Measurements from ENCODE around the gene PDCL2. TPM values are rescaled to one million over a fixed set of nuclear protein-coding genes. Genes with fewer than 3 reads are reported as not detected.

Gene PDCL2
- total and polyA plus RNA-seq, 9 of the 15 experiments (the other 6 are each of a cell fraction or from before 2014, with no cell fraction given): 0.62 to 2.5 (median 1.2) TPM

- TF ChIP-seq ZHX1 (conservative IDR thresholded peaks at IDR 0.05; ENCODE audit: low read length) (no peak), CBX8 (IDR thresholded peaks at IDR 0.05; ENCODE audit: borderline replicate concordance, extremely low read depth, low read depth, low read length, poor library complexity, severe bottlenecking) (no peak), BMI1 (IDR thresholded peaks at IDR 0.05; ENCODE audit: low read length) (no peak), KLF1 (tag; IDR thresholded peaks at IDR 0.05) (no peak), ELF4 (CRISPR knock-in tag; IDR thresholded peaks at IDR 0.05) (no peak), ZNF408 (CRISPR knock-in tag; IDR thresholded peaks at IDR 0.05; ENCODE audit: low read depth) (no peak), XRCC4 (IDR thresholded peaks at IDR 0.05; ENCODE audit: extremely low read depth, insufficient read depth, insufficient read length) (no peak), ZNF668 (CRISPR knock-in tag; IDR thresholded peaks at IDR 0.05) (no peak), CCNT2 (IDR thresholded peaks at IDR 0.05; ENCODE audit: borderline replicate concordance, extremely low read depth, insufficient read length, low read depth, low read length) (peak; percentile 71), BRCA1 (IDR thresholded peaks at IDR 0.05) (no peak), BRCA1 (CRISPR knock-in tag; IDR thresholded peaks at IDR 0.05) (no peak), ZNF584 (CRISPR knock-in tag; IDR thresholded peaks at IDR 0.05; ENCODE audit: low read depth) (no peak), HMBOX1 (IDR thresholded peaks at IDR 0.05) (no peak), ZNF184 (CRISPR knock-in tag; IDR thresholded peaks at IDR 0.05) (no peak), SNAPC5 (CRISPR knock-in tag; IDR thresholded peaks at IDR 0.05) (no peak), ZBTB49 (CRISPR knock-in tag; IDR thresholded peaks at IDR 0.05; ENCODE audit: borderline replicate concordance) (no peak), ZNF324 (CRISPR knock-in tag; IDR thresholded peaks at IDR 0.05) (no peak), RNF2 (IDR thresholded peaks at IDR 0.05) (no peak), BCLAF1 (IDR thresholded peaks at IDR 0.05; ENCODE audit: borderline replicate concordance in 1 of 2, control insufficient read depth in 1 of 2, low read depth in 2 of 2, low read length in 1 of 2) (no peak)
Measured at GRCh38 chr4:55546756-55547465, 45.1 kb downstream of the PDCL2 start, which contains the start of gene CLOCK (continued).

All from K562 (cell line).